ENCODE results near the gene TBCD.

DNA sequence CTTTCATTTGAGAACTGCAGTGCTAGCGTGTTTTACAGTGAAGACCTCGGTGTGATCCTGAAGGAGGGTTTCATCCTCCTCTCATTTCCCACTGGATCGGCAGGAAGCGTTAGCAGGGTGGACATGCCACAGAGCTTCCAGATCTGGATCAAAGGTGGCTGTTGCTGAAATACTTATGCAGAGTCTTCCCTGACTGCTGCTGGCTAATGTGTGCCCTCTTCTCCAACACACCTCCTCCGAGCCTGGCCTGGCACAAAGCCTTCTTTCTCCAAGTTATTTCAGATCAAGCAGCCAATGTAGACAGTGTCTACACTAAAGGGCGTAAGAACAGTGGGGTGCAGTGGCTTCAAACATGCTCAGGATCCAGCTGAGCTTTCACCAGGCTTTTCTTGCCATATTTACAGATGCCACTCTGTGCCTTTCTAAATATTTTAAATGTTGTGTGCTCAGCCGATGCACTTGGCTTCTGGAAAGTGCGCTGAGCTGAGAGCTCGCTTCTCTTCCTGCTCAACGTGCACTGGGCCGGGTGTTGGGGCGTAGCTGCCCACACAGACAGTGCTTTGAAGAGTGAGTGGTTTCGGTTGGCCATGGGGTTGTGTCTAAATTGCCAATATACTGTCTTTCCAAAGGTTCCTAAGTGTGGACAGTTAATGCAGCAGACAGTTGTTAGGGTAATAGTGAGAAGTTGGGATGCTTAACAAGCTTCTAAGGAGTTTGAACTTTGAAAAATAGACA, 85.9 kb downstream of the TBCD start:
- TF ChIP-seq CTCF (IDR thresholded peaks at IDR 0.05): no peak
- TF ChIP-seq POLR2A (IDR thresholded peaks at IDR 0.05): no peak
